Rectal smooth muscle tissue (tissue), 1 donor: ENCODE data around the gene STAG1.

Experiments used
- H3K27ac ChIP-seq: one replicate; pipeline ENCODE4 v1.7.0; 2013; ENCODE audit warnings: low read depth, low read length, inconsistent platforms
- H3K27me3 ChIP-seq: one replicate; pipeline ENCODE4 v1.7.0; 2013; ENCODE audit warnings: low read length; ENCODE audit not compliant: control insufficient read depth, insufficient read depth
- H3K36me3 ChIP-seq: one replicate; pipeline ENCODE4 v1.7.0; 2013; ENCODE audit warnings: low read length; ENCODE audit not compliant: control insufficient read depth, insufficient read depth
- H3K4me1 ChIP-seq: one replicate; pipeline ENCODE4 v1.7.0; 2013; ENCODE audit warnings: low read length; ENCODE audit not compliant: control insufficient read depth, insufficient read depth
- H3K4me3 ChIP-seq: one replicate; pipeline ENCODE4 v1.7.0; 2013; ENCODE audit warnings: low read length
- H3K9ac ChIP-seq: one replicate; pipeline ENCODE4 v1.7.0; 2013; ENCODE audit warnings: low read length

The STAG1 gene

DNA sequence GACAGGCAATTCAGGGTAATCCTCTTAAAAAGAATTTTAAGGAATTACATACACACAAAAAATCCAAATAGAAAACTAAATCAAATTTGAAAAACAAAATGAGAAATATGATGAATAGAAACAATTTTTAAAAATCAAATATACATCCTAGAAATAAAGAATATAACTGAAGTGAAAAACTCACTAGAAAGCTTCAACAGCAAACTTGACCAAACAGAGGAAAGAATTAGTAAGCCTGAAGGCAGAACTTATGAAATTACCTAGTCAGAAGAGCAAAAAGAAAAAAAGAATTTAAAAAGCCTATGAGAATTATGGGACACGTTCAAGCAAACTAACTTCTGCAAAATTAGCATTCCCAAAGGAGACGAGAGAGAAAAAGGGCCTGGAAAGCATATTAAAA is 296.0 kb downstream of the STAG1 start:
- Histone ChIP-seq H3K9ac (no peak overlapping the region), H3K27ac (no peak overlapping the region), H3K36me3 (peaks cover 2% of the 10 kb centered on the region), H3K4me3 (no peak overlapping the region), H3K4me1 (no peaks in the 10 kb centered on the region), H3K27me3 (no peaks in the 10 kb centered on the region)

- Histone ChIP-seq H3K27ac (no peak overlapping the region), H3K4me3 (no peak overlapping the region), H3K9ac (no peak overlapping the region)
Measured at GRCh38 chr3:136444581-136444980, 307.6 kb downstream of the STAG1 start.

DNA sequence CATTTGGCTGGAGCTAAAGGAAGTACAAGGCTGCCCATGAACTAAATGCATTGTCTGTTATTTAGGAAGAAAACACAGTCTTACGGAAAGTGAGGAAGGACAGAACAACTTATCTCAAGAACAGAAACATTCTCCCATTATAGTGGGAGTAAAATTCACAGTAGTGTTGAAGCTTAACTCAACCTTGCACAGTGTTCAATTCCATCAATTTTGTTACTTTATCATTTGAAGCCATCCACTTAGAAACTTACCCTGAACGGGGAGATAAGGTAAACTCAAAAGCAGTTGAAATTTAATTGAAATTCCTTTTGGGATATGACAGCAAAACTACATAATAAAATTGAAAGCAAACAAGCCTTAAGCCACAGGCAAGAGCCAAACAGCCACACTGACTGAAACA is 315.1 kb downstream of the STAG1 start:
- no peaks in the 10 kb centered on the region for H3K27me3 ChIP-seq

More at GRCh38 chr3:136444581-136444980, 307.6 kb downstream of the STAG1 start:
- H3K27me3 ChIP-seq, result no peaks in the 10 kb centered on the region
- no peaks in the 10 kb centered on the region for H3K4me1 ChIP-seq
- H3K36me3 ChIP-seq, result peaks cover 4% of the 10 kb centered on the region

GRCh38 chr3:136434429-136434828 is 317.7 kb downstream of the STAG1 start:
- no peaks in the 10 kb centered on the region for H3K36me3 ChIP-seq
- no peaks in the 10 kb centered on the region for H3K4me1 ChIP-seq
- H3K27ac ChIP-seq, result no peak overlapping the region
- H3K9ac ChIP-seq, result no peak overlapping the region
- no peak overlapping the region for H3K4me3 ChIP-seq
- no peaks in the 10 kb centered on the region for H3K27me3 ChIP-seq

More for the DNA sequence above, 315.1 kb downstream of the STAG1 start:
- no peak overlapping the region for H3K4me3 ChIP-seq
- H3K9ac ChIP-seq, result no peak overlapping the region
- H3K27ac ChIP-seq, result no peak overlapping the region
- no peaks in the 10 kb centered on the region for H3K4me1 ChIP-seq
- H3K36me3 ChIP-seq, result peaks cover 3% of the 10 kb centered on the region

- H3K36me3 ChIP-seq, result no peaks in the 10 kb centered on the region
- no peaks in the 10 kb centered on the region for H3K27me3 ChIP-seq
- no peaks in the 10 kb centered on the region for H3K4me1 ChIP-seq
- no peak overlapping the region for H3K27ac ChIP-seq
- H3K4me3 ChIP-seq, result no peak overlapping the region
- no peak overlapping the region for H3K9ac ChIP-seq
Measured at GRCh38 chr3:136432685-136433084, 319.5 kb downstream of the STAG1 start.

DNA sequence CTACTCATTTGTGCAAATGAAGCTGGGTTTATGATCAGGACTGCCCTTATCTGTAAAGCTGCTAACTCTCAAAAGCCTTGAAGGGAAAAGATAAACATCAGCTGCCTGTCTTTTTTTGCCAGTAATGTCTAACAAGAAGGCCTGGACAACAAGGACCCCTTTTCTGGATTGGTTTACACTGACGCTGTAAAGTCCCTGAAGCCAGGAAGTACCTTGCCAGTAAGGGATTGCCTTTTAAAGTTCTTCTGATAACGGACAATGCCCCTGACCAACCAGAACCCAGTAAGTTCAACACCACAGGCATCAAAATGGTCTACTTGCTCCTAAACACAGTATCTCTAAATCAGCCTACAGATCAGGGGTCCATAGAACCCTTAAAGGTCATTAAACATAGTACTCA is 324.0 kb downstream of the STAG1 start:
- Histone ChIP-seq H3K4me1 (no peaks in the 10 kb centered on the region), H3K27me3 (no peaks in the 10 kb centered on the region), H3K36me3 (no peaks in the 10 kb centered on the region), H3K9ac (no peak overlapping the region), H3K27ac (no peak overlapping the region), H3K4me3 (no peak overlapping the region)

GRCh38 chr3:136427236-136427635 is 324.9 kb downstream of the STAG1 start:
- Histone ChIP-seq H3K36me3 (no peaks in the 10 kb centered on the region), H3K27me3 (no peaks in the 10 kb centered on the region), H3K27ac (no peak overlapping the region), H3K9ac (no peak overlapping the region), H3K4me3 (no peak overlapping the region), H3K4me1 (no peaks in the 10 kb centered on the region)

- Histone ChIP-seq H3K4me1 (no peaks in the 10 kb centered on the region), H3K9ac (no peak overlapping the region), H3K27me3 (no peaks in the 10 kb centered on the region), H3K27ac (no peak overlapping the region), H3K4me3 (no peak overlapping the region), H3K36me3 (no peaks in the 10 kb centered on the region)
Measured at GRCh38 chr3:136414476-136414875, 337.7 kb downstream of the STAG1 start.

GRCh38 chr3:136412307-136412706 is 339.9 kb downstream of the STAG1 start:
- Histone ChIP-seq H3K27me3 (no peaks in the 10 kb centered on the region), H3K9ac (no peak overlapping the region), H3K27ac (no peak overlapping the region), H3K36me3 (no peaks in the 10 kb centered on the region), H3K4me3 (no peak overlapping the region), H3K4me1 (no peaks in the 10 kb centered on the region)

GRCh38 chr3:136409549-136409948 is 342.6 kb downstream of the STAG1 start:
- H3K9ac ChIP-seq, result no peak overlapping the region
- no peak overlapping the region for H3K27ac ChIP-seq
- H3K27me3 ChIP-seq, result no peaks in the 10 kb centered on the region
- no peaks in the 10 kb centered on the region for H3K4me1 ChIP-seq
- no peak overlapping the region for H3K4me3 ChIP-seq
- H3K36me3 ChIP-seq, result no peaks in the 10 kb centered on the region

- H3K36me3 ChIP-seq, result no peaks in the 10 kb centered on the region
- H3K27ac ChIP-seq, result no peak overlapping the region
- no peaks in the 10 kb centered on the region for H3K27me3 ChIP-seq
- H3K4me1 ChIP-seq, result no peaks in the 10 kb centered on the region
- H3K9ac ChIP-seq, result no peak overlapping the region
- no peak overlapping the region for H3K4me3 ChIP-seq
Measured at GRCh38 chr3:136404056-136404455, 348.1 kb downstream of the STAG1 start.

GRCh38 chr3:136396916-136397315 is 355.3 kb downstream of the STAG1 start:
- no peak overlapping the region for H3K9ac ChIP-seq
- no peak overlapping the region for H3K4me3 ChIP-seq
- no peak overlapping the region for H3K27ac ChIP-seq
- H3K4me1 ChIP-seq, result no peaks in the 10 kb centered on the region
- no peaks in the 10 kb centered on the region for H3K36me3 ChIP-seq
- H3K27me3 ChIP-seq, result no peaks in the 10 kb centered on the region

DNA sequence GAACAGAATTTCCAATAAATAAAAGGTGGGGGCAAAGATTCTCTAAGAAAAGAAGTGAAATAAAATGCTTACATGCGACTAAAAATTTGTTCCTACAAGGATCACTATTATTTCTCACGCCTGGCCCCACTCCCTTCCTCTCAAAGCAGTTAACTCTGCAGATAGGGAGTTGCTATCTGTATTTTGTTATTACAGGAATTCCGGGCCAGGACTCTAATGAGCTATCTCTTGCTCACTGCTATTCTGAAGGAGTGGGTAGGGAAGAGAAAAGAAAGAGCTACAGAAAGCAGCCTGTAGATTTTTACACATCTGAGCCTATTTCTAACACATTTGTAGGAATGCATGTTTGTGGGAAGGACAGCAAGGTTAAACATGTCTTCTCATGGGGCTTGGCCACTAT is 361.6 kb downstream of the STAG1 start:
- Histone ChIP-seq H3K4me1 (no peaks in the 10 kb centered on the region), H3K27ac (no peak overlapping the region), H3K9ac (no peak overlapping the region), H3K4me3 (no peak overlapping the region), H3K36me3 (no peaks in the 10 kb centered on the region), H3K27me3 (no peaks in the 10 kb centered on the region)
